ENCODE results near the gene UXS1.

Gene UXS1

DNA sequence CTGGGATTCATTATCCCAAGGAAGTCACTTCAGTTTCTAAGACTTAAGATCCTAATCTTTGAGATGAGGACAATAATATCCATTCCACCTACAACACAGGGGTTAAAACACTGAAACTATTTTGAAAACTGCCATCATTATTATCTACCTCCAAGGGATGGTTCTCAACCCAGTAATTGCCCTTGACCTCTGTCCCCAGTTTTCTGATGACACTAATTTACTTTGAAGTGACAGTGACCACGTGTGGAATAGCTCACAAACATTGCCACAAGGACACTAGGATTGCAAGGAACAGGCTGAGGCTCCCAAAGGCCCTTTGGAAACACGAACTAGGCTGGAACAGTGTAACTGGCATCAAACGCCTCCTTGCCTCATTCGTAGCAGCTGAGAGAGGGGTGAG, 78.4 kb downstream of the UXS1 start:
- DNase-seq (ENCODE audit: low spot score) = peak; percentile 31
- Histone ChIP-seq H3K27ac (no peak overlapping the region), H3K4me3 (no peak overlapping the region)
- TF ChIP-seq, protein P1, sequence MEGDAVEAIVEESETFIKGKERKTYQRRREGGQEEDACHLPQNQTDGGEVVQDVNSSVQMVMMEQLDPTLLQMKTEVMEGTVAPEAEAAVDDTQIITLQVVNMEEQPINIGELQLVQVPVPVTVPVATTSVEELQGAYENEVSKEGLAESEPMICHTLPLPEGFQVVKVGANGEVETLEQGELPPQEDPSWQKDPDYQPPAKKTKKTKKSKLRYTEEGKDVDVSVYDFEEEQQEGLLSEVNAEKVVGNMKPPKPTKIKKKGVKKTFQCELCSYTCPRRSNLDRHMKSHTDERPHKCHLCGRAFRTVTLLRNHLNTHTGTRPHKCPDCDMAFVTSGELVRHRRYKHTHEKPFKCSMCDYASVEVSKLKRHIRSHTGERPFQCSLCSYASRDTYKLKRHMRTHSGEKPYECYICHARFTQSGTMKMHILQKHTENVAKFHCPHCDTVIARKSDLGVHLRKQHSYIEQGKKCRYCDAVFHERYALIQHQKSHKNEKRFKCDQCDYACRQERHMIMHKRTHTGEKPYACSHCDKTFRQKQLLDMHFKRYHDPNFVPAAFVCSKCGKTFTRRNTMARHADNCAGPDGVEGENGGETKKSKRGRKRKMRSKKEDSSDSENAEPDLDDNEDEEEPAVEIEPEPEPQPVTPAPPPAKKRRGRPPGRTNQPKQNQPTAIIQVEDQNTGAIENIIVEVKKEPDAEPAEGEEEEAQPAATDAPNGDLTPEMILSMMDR (IDR thresholded peaks at IDR 0.05) = no peak

DNA sequence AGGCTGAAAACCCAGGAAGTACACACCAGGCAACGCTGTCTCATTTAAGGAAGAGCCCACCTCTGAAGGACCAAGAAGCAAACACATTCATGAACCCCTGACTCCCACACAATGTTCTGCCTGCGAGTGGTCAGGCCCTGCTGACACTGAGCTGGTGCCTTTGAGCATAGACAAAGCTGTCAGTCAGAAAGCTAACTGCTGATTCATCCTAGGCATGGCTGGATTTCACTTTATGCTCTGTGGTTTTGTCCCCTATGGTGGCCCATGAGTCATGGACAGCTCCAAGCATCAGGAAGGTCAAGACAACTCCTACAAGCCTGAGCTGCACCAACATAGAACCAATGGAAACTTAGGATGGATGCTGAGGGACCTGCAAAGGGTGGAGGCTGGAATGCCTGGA, 78.9 kb downstream of the UXS1 start:
- no peak for DNase-seq (ENCODE audit: low spot score)
- no peak overlapping the region for H3K4me3 ChIP-seq
- no peak overlapping the region for H3K27ac ChIP-seq
- TF ChIP-seq, protein P1 (IDR thresholded peaks at IDR 0.05) = no peak

DNA sequence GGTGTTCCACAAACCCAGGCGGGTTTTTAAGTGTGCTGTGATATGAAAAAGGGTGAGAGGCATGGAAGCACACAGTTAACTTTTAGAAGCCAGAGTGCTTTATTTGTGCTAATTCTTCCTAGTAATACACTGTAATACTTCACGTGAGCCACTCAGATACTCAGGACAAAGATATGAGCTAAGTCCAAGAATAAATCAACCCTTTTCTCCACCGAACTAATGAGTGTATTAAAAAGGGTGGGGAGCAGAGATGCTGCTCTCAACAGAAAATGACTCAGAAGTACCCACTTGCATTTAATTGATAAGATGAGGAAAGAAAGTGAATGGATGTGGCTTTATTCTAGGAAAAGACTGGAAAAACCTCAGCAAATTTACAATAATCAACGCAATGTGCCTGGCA, 79.9 kb downstream of the UXS1 start:
- no peak for DNase-seq (ENCODE audit: low spot score)
- Histone ChIP-seq H3K27ac (no peak overlapping the region), H3K4me3 (no peak overlapping the region)
- TF ChIP-seq, protein P1 (IDR thresholded peaks at IDR 0.05) = no peak

DNA sequence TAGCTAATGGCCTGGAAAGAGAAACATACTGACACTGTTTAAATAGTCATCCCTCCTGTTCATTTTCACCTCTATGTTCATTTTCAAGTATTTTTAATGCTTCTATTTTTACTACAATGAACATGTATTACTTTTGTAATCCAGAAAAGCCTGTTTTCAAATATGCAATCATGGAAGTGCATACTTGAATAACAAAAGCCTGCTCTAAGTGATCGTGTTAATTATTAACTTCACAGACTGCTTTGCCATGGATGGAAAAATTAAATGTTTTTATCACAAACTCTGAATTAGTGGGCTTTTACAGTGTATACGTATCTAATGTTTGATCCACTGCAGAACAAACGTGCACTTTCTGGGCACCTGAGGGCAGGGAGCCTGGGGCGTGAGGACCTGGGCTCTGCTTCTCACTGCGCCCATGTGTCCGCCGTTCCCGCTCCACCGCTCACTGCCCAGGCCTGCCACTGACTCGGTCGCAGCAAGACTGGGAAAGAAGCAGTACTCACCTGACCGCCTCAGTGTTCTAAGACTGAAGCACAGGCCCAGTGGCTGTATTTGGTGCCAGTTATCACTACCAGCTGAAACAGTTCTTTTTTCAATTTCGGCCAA, 80.6 kb downstream of the UXS1 start:
- no peak overlapping the region for H3K4me3 ChIP-seq
- TF ChIP-seq, protein P1 (IDR thresholded peaks at IDR 0.05) = no peak

DNA sequence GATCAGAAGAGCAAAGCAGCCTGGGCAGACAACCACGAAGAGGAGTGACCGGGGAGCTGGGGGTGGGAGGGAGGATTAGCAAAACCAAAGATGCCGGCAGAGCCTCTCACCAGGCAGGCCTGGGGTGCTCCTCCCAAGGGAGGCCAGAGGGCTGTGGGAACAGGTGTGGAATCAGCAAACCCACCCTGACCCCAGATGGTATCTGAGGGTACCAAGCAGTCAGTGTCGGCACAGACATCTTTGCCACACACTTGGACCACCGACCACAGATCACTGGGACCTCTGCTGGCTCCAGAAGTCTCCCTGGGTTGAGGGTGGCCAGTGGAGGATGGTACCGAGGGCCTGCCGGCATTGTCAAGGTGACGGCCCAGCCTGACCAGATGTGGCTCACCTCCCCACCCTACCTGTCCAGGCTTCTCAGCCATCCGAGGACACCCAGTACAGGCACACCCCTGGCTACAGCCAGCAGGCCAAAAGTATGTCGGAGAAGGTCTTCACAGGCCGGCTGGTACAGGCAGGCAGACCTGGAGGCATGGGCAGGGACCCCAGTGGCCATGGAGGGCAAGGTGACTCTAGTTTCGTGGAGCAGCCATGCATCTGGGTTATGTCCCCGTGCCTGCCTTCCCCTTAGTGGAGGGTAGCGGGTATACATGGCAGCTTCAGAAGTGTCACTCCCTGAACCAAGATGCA, 82.1 kb downstream of the UXS1 start:
- TF ChIP-seq, protein P1 (IDR thresholded peaks at IDR 0.05) = no peak
- no peak overlapping the region for H3K27ac ChIP-seq
- no peak overlapping the region for H3K4me3 ChIP-seq
- no peak for DNase-seq (ENCODE audit: low spot score)

More for the DNA sequence above, 80.6 kb downstream of the UXS1 start:
- no peak for DNase-seq (ENCODE audit: low spot score)
- H3K27ac ChIP-seq = no peak overlapping the region

DNA sequence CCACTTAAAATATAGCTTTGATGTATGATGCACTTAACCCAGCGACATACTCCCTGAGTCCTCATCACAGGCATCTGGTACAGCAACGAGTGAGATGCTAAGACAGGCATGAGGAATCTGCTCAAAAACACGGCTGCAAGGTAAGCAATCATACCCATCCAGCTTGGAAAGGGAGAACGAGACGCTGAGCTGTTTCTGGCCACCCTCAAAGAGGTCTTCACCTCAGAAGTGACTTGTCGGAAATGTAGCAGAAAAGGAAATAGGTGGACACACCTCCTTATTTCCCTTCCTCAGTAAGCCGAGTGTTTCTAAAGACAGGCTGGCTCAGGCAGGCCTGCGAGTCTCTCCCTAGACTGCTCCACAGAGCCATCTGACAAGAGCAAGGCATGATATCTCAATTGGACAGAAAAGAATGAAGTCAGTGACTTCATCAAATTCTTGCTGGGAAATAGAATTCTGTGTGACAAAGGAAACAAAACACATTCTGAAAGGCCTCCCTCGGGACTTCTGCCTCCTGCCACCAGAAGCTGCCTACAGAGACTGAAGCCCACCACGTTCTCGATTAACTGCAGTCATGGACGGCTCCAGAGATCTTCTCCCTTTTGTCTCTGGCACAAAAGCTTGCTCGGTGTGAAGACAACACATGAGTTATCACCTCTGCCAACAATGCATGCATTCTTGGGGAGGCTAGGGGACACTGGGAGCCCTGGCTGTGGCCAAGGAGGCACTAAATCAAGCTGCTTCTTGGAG, 84.3 kb downstream of the UXS1 start:
- Histone ChIP-seq H3K4me3 (no peak overlapping the region), H3K27ac (no peak overlapping the region)
- DNase-seq (ENCODE audit: low spot score) = no peak
- TF ChIP-seq, protein P1 (IDR thresholded peaks at IDR 0.05) = no peak

Data from coronary artery (tissue), 2 donors.